HG03565 (cell line): Measurements from ENCODE around the gene LRIG3.
"Not testable (repeated sequence)": the region's sequence is repeated elsewhere in the genome, so short reads cannot be mapped to it uniquely, and the experiment has no call there.

Source experiments
- ATAC-seq: cut with Tn5 transposase; IDR thresholded peaks from one replicate; pipeline ENCODE4 v1.9.1; 2021; ENCODE audit warnings: mild to moderate bottlenecking, moderate library complexity; ENCODE audit not compliant: unreplicated experiment

The LRIG3 gene

GRCh38 chr12:58920102-58920960 lies at the start of gene LRIG3:
Gene LRIG3 (minus strand): TSS chr12:58920504. CDS start chr12:58920235, 269 bp downstream.
- peak; percentile 77 for ATAC-seq

- no peak for ATAC-seq
Observed at GRCh38 chr12:58969237-58969636, 48.9 kb upstream of the LRIG3 start.

GRCh38 chr12:58967561-58967960 lies 47.3 kb upstream of the LRIG3 start:
- no peak for ATAC-seq

GRCh38 chr12:58966939-58967338 lies 46.6 kb upstream of the LRIG3 start:
- no peak for ATAC-seq

GRCh38 chr12:58965568-58965967 lies 45.3 kb upstream of the LRIG3 start:
- ATAC-seq: no peak

GRCh38 chr12:58963844-58964243 lies 43.5 kb upstream of the LRIG3 start:
- no peak for ATAC-seq

- no peak for ATAC-seq
Observed at GRCh38 chr12:58961906-58962305, 41.6 kb upstream of the LRIG3 start.

- no peak for ATAC-seq
Observed at GRCh38 chr12:58961166-58961565, 40.9 kb upstream of the LRIG3 start.

GRCh38 chr12:58959639-58960300 lies 39.5 kb upstream of the LRIG3 start:
- ATAC-seq: no peak

GRCh38 chr12:58957298-58957697 lies 37.0 kb upstream of the LRIG3 start:
- ATAC-seq: no peak

GRCh38 chr12:58955849-58956248 lies 35.5 kb upstream of the LRIG3 start:
- no peak for ATAC-seq

GRCh38 chr12:58954002-58954401 lies 33.7 kb upstream of the LRIG3 start:
- ATAC-seq: no peak

- ATAC-seq: no peak
Observed at GRCh38 chr12:58950739-58951100, 30.4 kb upstream of the LRIG3 start.

- not testable (repeated sequence) for ATAC-seq
Observed at GRCh38 chr12:58949954-58950738, 29.8 kb upstream of the LRIG3 start.

GRCh38 chr12:58943079-58943478 lies 22.8 kb upstream of the LRIG3 start:
- ATAC-seq: no peak

GRCh38 chr12:58942345-58942744 lies 22.0 kb upstream of the LRIG3 start:
- ATAC-seq: no peak

GRCh38 chr12:58939399-58940100 lies 19.2 kb upstream of the LRIG3 start:
- ATAC-seq: no peak

GRCh38 chr12:58938440-58938839 lies 18.1 kb upstream of the LRIG3 start:
- ATAC-seq: no peak

GRCh38 chr12:58934528-58934927 lies 14.2 kb upstream of the LRIG3 start:
- no peak for ATAC-seq

GRCh38 chr12:58932806-58933681 lies 12.7 kb upstream of the LRIG3 start:
- ATAC-seq: no peak
